ENCODE results near the gene GGN.
"Not testable (repeated sequence)": the region's sequence is repeated elsewhere in the genome, so short reads cannot be mapped to it uniquely, and the experiment has no call there.

Gene GGN

DNA sequence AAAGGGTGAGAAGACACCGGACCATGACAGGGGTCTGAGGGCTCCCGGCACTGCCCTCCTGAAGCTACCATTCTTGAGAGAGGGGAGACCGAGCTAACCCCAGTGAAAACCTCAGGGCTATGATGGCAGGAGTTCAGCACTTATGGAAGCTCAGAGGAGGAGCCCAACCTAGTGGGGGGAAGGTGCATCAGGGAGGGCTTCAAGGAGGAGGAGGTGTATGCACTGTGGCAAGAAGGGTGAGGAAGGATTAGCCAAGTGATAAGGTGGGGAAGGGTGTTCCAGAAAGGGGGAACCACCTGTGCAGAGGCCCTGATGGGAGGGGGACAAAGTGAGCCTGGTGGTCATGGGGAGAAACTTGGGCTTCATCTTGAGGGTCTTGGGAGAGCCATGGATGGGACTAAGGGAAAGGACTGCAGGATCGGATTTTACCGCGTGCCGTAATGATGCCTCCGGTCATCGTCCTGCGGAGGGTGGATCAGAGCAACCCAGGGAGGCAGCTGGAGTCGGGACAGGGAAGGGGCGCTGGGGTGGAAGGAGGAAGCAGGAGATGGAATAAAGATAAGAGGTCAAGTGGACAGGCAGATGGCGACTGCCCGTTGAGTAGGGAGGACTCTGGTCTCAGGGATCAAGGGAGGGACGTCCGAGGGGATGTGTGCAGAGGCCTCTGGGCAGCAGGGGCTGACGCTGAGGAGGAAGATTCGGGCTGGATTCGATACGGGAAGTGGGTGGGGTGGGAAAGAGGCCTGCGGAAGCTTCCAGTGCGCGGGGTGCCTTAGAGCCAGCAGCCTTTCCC, 26.8 kb downstream of the GGN start:
- no peak for DNase-seq

DNA sequence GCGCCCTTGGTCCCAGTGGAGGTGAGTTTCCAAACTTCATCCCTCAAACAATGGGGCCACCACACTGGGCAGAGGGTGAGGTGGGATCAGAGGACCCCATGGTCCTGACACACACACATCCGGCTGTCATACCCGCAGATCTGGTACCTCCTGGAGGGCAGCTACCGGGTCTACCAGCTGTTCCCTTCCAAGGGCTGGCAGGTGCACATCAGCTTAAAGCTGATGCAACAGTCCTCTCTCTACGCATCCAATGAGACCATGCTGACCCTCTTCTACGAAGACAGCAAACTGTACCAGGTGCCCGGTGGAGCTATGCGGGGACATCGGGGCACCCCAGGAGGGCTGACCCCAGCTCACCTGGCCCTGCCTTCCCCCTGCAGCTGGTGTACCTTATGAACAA, 27.5 kb downstream of the GGN start:
- no peak for DNase-seq

DNA sequence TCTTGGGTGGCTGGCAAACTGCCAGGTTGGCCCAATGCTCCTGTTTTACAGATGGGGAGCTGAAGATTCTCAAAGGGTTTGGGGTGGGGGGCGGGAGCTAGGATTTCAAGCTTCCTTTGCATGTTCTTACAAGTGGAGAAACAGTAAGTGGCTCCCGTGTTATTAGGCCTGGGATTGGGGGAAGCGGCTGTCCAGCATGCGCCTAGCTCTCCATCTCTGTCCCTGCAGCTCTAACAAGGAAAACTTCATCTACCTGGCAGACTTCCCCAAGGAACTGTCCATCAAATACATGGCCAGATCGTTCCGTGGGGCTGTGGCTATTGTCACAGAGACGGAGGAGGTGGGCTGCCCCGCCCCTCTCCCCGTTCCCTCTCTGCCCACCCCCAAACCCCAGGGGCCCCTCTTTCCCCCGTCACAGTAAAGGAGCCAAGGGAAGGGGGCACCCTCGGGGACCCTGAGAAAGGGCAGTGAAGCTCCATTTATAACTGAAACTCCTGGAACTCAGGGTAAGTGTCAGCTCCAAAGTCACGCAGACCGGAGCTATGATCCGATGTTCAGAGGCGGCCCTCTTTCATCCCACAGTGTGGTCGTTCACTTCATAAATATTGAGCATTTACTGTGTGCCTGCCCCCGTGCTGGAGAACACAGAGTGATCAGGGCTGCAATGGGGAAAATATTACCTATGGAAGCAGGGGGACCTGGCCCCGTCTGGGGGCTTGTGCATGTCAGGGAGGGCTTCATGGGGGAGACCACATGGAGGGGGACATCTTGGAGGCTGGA, 28.4 kb downstream of the GGN start:
- no peak for DNase-seq

DNA sequence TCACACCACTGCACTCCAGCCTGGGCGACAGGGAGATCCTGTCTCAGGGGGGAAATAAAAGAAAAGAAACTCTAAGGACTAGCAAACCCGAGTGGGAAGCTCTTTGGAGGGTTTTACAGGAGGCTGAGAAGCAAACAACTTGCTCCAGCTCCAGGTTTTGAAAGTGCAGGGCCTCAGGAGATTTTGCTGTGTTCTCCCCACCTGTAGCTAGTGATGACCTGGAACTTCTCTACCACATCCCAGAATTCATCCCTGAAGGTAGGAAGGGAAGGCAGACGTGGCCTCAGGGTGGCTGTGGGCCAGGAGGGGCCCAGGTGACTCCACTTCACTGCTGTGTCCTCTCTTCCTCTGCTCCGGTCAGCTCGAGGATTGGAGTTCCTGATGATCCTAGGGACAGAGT, 29.8 kb downstream of the GGN start:
- no peak for DNase-seq

DNA sequence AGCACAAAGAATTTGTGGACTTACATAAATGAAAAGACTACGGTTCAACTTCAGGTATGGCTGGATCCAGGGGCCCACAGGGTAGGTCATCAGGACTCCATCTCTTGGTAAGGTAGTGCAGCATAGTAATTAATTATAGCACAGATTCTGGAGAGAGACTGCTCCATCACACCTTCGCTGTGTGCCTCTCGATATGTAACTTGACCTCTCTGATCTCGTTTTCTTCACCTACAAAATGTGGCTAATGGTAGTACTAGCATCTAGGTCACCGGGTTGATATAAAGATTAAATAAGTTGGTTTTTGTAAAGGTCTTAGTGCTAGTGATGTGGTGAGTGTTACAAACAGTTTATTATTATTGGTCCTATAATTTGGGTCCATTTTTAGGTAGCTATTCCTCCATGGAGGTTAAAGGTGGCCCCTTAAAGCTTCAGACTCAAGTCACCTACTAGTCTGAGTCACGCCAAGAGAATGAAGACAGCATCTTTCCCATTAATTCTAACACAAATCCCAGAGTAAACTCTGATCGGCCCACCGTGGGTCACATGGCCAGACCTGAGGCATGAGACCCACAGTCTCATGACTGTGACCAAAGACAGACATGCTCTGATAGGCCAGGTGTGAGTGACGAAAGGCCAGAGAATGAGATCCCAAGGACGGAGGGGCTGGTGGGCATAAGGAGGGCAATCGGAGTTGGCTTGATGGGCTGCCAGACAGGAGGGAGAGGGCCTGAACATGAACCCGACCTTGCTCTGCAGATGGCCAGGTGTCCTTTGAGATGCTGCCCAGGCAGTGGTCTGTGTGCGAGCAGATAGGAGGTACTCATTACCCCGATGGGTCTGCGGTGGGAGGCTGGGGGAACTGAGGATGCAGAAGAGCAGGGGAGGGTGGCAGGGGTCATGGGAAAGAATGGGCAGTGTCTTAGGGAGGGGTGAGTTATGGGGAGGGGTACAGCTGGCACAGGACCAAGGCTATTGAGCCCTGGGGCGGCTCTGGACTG, 31.8 kb downstream of the GGN start:
- DNase-seq: no peak

DNA sequence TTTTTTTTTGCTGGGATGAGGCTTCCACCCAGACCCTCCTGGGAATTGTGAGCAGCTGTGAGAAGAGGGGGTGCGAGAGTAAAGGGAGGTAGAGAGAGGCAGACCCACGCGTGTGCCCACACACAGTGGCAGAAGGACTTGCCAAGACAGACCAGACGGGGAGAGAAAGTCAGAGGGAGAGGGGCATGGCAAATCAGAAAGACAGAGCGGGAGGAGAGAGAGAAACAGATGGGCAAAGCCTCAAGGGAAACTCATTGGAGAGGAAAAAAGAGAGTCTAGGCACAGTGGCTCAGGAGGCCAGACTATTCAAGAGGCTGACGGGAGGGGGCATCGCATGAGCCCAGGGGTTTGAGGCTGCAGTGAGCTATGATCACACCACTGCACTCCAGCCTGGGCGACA, 35.2 kb downstream of the GGN start:
- DNase-seq: no peak

DNA sequence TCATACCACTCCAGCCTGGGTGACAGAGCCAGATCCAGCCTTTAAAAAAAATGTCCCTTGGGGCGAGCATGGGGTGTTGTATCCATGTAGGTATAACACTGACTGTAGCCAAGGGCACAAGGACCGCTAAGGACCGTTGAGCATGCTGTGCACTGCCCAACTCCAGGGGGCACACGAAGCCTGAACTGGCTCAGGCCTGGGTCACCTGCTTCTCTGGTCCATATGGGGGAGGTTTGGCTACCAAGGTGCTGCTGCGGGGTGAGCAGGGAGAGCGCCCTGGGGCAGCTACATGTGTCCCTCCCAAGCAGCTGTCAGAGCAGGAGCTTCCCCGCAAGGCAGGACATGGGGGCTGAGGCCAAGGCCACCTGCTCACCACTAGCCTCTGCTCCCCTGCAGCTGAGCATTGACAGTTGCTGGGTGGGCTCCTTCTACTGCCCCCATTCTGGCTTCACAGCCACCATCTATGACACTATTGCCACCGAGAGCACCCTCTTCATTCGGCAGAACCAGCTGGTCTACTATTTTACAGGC, 35.9 kb downstream of the GGN start:
- DNase-seq: no peak

DNA sequence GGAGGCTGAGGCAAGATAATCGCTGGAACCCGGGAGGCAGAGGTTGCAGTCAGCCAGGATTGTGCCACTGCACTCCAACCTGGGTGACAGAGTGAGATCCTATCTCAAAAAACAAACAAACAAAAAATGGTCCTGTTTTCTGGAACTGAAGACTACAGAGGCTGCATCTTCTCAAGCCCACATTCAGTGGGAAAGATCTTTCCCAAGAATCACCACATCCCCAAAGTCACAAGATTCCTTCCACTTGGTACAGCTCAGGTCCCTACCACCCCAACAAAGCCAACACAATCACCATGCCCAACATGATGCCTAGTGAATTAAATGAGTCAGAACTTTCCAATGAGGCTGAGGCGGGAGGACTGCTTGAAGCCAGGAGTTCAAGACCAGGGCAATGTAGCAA, 37.0 kb downstream of the GGN start:
- DNase-seq: no peak

DNA sequence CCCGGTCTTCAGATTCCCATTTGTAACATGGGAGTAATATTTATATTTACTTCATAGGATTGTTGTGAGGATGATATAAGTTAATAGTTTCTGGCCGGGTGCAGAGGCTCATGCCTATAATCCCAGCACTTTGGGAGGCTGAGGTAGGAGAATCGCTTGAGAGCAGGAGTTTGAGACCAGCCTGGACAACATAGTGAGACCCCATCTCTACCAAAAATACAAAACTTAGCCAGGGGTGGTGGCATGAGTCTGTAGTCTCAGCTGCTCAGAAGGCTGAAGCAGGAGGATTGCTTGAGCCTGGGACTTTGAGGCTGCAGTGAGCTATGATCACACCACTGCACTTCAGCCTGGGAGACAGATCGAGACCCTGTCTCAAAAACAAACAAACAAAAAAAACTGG, 41.0 kb downstream of the GGN start:
- no peak for DNase-seq

DNA sequence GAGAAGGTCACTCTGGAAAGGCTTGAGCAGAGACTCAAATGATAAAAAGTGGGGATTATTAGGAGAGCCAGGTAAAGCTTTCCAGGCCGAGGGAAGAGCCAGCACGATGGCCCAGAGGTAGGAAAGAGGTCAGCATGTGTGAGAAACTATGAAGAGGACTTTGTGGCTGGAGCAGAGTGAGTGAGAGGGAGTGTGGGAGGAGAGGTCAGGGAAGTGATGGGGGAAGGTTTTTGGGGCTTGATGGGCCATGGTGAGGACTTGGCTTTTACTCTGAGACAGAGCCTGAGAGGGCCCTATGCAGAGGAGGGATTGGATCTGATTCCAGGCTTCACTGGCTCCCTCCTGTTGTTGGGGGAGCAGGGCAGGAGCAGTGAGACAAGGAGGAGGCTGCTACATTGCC, 46.9 kb downstream of the GGN start:
- no peak for DNase-seq

DNA sequence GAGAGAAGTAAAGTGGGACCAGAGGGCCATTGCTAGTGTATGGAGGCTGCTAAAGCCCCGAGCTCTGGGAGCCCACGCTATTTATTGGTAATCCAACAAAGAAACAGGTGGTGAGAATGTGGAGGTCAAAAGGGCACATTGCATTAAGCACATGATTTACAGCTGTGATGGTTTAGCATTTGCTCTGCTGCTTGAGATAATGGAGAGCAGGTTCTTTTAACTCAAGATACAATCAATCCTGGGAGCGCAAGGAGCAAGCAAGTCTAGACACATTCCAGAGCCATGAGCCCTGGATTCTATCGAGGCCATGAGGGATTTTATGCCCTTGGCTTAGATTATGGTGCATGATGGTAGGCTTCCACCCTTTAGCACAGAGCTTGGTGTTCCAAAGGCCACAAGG, 48.8 kb downstream of the GGN start:
- not testable (repeated sequence) for DNase-seq

DNA sequence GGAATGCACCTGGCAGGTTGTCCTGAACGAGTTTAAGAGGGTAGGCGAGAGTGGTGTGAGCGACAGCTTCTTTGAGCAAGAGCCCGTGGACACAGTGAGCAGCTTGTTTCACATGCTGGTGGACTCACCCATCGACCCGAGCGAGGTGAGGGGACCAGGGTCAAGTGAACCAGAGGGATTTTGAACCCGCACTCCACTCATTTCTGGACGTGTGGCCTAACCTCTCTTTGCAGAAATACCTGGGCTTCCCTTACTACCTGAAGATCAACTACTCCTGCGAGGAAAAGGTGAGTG, 50.5 kb downstream of the GGN start:
- no peak for DNase-seq

DNA sequence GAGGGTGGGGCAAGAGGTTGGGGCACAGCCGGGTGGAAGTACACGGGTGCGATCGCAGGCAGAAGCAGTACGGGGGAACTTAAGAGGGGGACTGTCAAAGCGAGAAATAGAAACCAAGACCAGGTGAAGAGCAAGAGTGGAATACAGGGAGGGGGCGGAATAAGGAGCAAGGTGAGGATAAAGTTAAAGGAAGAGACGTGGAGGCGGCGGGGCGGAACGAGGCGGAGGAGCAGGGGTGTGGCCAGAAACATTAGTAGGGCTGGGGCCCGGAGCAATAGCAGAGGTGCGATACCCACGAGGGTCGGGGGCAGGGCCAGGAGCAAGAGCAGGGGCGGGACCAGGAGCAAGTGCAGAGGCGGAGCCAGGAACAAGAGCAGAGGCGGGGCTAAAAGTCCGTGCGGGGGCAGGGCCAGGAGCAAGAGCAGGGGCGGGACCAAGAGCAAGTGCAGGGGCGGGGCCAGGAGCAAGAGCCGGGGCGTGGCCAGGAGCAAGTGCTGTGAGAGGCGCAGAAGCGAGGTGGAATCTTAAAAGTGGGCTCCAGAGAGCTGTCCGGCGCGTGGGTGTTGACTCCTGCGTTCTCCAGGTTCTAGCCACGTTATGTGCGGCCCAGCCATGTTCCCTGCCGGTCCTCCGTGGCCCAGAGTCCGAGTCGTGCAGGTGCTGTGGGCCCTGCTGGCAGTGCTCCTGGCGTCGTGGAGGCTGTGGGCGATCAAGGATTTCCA, 51.0 kb downstream of the GGN start:
- peak; percentile 56 for DNase-seq

DNA sequence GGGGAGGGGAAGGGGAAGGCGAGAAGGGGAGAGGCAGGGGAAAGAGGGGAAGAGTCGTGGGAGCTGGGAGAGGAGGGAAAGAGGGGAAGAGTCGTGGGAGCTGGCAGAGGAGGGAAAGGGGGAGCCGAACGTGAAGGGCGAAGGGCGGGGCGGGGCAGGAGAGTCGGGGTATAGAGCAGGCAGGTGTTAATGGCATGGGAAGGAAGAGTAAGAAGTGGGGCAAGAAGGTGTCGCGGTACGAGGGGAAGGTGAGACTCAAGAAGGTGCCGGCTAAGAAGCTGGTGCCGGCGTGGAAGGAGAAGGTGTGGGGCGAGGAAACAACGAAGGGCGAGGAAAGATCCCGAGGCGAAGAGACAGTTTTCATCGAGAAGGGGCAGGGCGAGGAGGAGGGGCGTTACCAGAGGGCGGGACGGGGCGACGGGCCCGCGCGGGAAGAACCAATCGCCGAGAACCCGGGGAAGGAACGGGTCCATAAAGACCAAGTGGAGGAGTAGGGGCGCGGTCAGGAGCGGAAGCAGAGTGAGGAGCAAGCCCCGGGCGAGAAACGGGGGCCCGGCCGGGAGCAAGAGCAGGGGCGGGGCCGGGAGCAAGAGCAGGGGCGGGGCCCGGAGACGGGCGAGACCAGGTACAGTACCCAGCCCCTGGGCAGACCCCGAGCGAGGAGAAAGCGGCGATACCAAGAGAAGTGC, 51.7 kb downstream of the GGN start:
- peak; percentile 60 for DNase-seq

Measured in NCI-H2081 treated with DMSO at 0.1 percent for 48 hours (cell line).